Measurements from ENCODE around the gene SPX.

DNA sequence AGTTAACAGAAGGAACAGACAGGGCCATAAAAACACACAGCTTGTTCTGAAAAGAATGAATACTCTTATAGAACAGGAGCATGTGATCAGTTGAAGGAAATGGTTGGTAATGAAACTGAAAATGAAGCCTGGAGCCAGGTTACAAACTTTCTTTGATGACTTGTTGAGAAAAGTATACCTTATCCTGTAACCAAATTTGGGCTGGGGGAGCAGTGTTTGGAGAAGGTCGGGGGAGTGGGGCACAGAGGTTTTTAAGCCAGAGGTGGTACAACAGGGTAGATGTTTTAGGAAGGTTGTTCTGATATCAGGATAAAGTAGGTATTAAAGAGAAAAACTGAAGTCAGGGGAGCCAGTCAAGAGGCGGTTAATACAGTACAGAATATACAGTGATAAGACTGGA, 16.3 kb upstream of the SPX start:
- TF ChIP-seq SUZ12 (IDR thresholded peaks at IDR 0.05; ENCODE audit: extremely low read depth, insufficient read depth, insufficient read length) (no peak), ZNF274 (IDR thresholded peaks at IDR 0.05; ENCODE audit: low read depth, low read length) (no peak), YY1 (IDR thresholded peaks at IDR 0.05; ENCODE audit: insufficient read depth, insufficient read length) (no peak)
